ENCODE data around the gene CNRIP1.

The CNRIP1 gene

DNA sequence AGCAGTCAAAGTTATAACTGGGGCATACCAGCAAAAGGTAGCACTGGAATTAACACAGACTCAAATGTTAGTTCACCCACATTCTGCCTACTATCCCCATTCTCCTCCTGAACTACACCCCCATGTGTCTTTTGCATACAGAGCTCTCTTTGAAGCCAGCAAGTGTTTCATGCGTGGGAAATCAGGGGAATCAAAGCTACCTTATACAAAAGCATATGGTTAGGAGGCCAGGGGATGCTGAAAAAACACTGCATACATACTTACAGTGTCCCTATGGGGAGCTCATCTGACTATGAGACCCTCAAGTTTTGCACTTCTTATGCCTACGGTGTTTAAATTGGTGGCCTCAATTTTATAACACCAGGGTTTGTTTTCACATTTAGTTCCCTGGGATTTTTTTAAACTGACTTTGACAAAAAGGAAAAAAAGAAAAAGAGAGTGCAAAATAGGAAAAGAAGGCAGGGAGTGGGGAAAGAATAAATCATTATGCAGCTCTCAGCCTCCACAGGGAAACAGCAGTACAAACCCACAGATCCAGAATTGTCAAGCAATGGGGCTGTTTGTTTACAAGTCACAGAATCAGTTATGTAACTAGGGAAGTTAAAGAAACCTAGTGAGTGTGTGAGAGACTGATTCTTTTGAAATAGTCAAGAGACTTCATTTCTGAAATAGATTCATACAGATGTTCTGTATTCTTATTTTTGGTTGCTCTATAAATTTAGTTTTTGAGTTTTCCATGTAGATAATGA, 47.3 kb downstream of the CNRIP1 start:
- DNase-seq = no peak
- H3K36me3 ChIP-seq = no peaks in the 10 kb centered on the region
- H3K27me3 ChIP-seq = no peaks in the 10 kb centered on the region
- TF ChIP-seq, protein P1, sequence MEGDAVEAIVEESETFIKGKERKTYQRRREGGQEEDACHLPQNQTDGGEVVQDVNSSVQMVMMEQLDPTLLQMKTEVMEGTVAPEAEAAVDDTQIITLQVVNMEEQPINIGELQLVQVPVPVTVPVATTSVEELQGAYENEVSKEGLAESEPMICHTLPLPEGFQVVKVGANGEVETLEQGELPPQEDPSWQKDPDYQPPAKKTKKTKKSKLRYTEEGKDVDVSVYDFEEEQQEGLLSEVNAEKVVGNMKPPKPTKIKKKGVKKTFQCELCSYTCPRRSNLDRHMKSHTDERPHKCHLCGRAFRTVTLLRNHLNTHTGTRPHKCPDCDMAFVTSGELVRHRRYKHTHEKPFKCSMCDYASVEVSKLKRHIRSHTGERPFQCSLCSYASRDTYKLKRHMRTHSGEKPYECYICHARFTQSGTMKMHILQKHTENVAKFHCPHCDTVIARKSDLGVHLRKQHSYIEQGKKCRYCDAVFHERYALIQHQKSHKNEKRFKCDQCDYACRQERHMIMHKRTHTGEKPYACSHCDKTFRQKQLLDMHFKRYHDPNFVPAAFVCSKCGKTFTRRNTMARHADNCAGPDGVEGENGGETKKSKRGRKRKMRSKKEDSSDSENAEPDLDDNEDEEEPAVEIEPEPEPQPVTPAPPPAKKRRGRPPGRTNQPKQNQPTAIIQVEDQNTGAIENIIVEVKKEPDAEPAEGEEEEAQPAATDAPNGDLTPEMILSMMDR (IDR thresholded peaks at IDR 0.05; ENCODE audit: low read depth, low read length) = no peak
- no peaks in the 10 kb centered on the region for H3K9me3 ChIP-seq
- no peaks in the 10 kb centered on the region for H3K4me1 ChIP-seq
- no peak overlapping the region for H3K4me3 ChIP-seq (ENCODE audit: low read depth, low read length)

DNA sequence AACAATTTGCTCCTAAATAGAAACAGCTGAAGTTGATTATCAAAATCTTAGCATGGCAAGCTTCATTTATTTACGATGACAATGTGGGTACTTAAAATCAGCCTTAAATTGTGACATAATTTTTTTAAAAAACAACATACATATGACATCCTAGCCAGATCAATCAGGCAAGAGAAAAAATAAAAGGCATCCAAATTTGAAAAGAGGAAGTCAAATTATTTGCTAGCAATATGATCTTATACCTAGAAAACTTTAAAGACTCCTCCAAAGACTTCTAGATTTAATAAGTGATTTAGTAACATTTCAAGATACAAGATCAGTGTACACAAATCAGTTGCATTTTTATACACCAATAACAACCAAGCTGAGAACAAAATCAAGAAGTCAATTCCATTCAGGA, 53.1 kb downstream of the CNRIP1 start:
- Histone ChIP-seq H3K4me1 (no peaks in the 10 kb centered on the region), H3K9me3 (no peaks in the 10 kb centered on the region), H3K4me3 (ENCODE audit: low read depth, low read length) (no peak overlapping the region), H3K36me3 (no peaks in the 10 kb centered on the region), H3K27me3 (no peaks in the 10 kb centered on the region)
- no peak for DNase-seq
- TF ChIP-seq, protein P1 (IDR thresholded peaks at IDR 0.05; ENCODE audit: low read depth, low read length) = no peak

DNA sequence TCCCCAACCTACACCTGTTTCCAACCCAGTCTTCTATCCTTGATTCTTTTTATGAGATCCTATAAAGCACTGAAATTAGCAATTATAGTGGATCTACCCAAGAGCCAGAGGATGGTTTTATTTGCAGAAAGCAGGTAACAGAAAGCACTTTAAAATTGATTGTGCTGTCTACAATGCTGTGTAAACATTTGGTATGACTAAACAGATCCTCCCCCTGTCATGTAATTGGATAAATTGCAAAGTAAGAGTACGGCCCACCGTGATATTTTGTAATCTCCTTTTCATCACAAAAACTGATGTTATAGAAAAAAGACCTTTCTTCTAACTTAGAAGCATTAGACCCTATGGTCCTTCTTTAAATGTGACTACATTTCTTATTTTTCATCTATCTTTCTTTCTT, 56.1 kb downstream of the CNRIP1 start:
- DNase-seq = no peak
- Histone ChIP-seq H3K27me3 (no peaks in the 10 kb centered on the region), H3K4me1 (no peaks in the 10 kb centered on the region)

DNA sequence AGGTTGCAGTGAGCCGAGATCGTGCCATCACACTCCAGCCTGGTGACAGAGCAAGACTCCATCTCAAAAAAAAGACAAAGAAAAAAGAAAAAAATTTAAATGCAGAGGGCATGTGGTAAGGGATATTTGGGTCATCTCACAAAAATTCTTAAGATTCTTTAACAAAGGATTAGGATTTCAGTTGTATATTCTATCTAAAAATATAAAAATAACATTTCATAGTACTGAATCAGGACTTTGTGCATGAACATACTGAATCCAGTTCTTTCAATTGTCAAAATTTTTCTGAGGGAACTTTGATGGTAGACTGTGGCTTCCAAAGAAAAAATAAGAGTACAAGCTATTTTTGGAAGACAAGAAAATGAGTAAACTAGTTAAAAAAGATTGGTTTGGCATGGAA, 60.9 kb downstream of the CNRIP1 start:
- Histone ChIP-seq H3K4me1 (no peaks in the 10 kb centered on the region), H3K36me3 (no peaks in the 10 kb centered on the region), H3K4me3 (ENCODE audit: low read depth, low read length) (no peak overlapping the region), H3K27me3 (no peaks in the 10 kb centered on the region), H3K9me3 (no peaks in the 10 kb centered on the region)
- no peak for DNase-seq
- TF ChIP-seq, protein P1 (IDR thresholded peaks at IDR 0.05; ENCODE audit: low read depth, low read length) = no peak

More for the DNA sequence above, 56.1 kb downstream of the CNRIP1 start:
- H3K9me3 ChIP-seq = no peaks in the 10 kb centered on the region
- TF ChIP-seq, protein P1 (IDR thresholded peaks at IDR 0.05; ENCODE audit: low read depth, low read length) = no peak
- no peak overlapping the region for H3K4me3 ChIP-seq (ENCODE audit: low read depth, low read length)
- H3K36me3 ChIP-seq = no peaks in the 10 kb centered on the region

DNA sequence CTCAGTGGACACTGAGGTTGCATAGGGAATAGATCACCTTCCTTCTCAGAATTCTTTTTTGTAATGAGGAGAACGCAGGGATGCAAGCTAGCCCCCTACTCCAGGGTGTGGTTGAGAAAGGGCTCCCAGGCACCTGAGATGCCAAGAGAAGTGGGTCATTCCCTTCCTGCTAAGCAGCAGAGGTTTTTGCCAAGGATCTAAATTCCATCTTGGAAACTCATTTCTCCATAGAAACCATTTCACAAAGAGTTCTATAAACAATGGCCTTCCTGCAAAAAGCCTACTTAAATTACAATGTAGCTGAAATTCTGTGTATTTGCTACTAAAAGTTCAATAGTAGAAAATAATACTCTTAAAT, 63.7 kb downstream of the CNRIP1 start:
- no peak for DNase-seq
- Histone ChIP-seq H3K36me3 (no peaks in the 10 kb centered on the region), H3K4me1 (no peaks in the 10 kb centered on the region), H3K27me3 (no peaks in the 10 kb centered on the region), H3K9me3 (no peaks in the 10 kb centered on the region), H3K4me3 (ENCODE audit: low read depth, low read length) (no peak overlapping the region)
- TF ChIP-seq, protein P1 (IDR thresholded peaks at IDR 0.05; ENCODE audit: low read depth, low read length) = no peak

DNA sequence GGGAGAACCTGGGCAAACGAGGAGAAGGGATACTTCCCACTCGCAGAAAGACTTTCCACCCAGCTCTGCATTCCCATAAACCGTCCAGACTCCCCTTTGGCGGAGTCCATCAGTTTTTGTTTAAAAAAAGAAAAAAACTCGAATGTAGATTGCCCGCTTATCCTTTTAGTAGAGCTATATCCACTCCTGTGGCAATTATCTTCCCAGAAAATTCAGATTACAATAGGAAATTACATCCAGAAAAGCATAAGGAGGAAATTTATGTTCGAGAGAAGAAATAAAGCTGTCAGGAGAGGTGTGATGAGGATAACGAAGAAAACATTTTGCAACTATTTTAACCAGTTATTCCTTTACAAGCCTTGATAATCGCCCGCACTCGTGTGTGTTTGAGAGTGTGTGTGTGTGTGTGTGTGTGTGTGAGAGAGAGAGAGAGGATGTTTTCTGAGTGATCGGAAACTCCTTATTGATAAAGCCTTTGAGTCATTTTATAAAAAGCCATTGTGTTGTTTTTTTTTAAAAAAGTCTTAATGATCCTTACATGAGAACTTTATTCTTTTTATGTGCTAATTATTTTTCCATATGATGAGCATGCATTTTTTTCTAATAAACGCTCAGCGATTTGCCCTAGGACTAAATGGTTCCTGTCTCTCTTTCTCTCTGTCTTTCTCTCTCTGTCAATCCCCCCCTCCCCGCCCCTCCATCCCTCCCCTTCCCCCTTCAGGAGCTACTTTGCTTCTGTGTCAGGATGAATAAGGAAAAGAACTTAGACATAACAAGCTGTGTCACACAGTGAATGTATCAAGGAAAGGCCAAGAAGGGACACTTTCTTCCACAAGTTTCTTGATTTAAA, 66.3 kb downstream of the CNRIP1 start:
- H3K36me3 ChIP-seq = peaks cover 5% of the 10 kb centered on the region; the same call in 1 of the 2 replicates
- H3K9me3 ChIP-seq = no peaks in the 10 kb centered on the region
- H3K4me1 ChIP-seq = no peaks in the 10 kb centered on the region
- H3K27me3 ChIP-seq = no peaks in the 10 kb centered on the region
- no peak for DNase-seq
- peak overlapping the region; percentile 82 for H3K4me3 ChIP-seq (ENCODE audit: low read depth, low read length)
- TF ChIP-seq, protein P1 (IDR thresholded peaks at IDR 0.05; ENCODE audit: low read depth, low read length) = no peak

Measured in BE2C (cell line).